ENCODE measurements around the gene KLHDC4.

KLHDC4 gene

DNA sequence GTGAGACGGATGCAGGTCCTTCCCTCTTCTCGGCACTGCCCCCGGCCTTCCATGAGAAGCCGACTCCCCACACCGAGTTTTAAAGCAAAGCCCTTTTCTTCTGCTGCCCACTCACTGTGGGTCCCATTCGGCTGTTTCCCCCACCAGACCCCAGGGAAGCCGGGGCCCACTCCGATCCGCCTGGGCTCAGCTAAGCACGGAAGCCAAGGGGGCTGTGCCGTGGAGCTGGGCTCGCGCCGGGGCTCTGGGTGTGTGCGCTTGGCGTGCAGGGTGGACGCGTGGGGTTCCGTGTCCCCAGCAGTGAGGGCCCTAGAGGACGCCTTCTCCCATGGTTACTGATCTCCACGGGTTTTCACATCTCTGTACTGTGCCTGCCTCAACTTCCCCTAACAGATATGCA lies 68.5 kb downstream of the KLHDC4 start:
- DNase-seq, result no peak

DNA sequence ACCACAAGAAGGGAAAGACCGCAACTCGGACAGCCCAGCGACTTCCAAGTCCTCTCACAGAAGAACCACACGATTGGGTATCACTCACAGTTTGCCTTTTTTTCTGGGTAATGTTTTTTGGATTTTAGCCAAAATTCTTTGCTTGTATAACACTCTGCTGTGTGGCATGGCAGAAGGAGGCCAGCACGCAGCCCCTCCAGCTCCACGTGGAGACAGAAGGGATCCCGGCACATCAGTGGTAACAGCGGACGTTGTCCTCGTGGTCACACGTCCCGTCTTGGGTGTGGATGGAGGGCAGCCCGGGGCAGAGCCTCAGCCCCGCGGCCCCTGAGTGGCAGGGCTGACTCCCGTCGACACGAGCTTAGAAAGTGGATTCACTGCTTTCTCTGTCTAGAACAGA lies 69.1 kb downstream of the KLHDC4 start:
- no peak for DNase-seq

DNA sequence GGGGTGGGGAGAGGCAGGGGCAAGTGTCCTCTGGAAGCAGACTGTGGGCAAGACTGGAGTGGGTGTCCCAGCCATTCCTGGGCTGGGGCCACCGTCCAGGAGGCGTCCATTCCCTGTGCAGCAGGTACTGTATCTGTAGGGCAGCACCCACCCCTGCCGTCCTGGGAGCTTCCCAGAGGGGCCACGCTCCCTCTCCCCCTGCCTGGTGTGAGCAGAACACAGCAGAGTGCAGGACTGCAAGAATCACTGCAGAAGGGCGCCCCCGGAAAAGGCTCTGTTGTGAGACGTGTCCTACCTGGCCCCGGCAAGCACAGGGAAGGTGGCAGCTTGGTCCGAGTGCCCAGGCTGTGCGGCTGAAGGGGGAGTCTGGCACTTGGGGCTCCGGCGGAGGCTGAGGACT lies 70.3 kb downstream of the KLHDC4 start:
- no peak for DNase-seq

DNA sequence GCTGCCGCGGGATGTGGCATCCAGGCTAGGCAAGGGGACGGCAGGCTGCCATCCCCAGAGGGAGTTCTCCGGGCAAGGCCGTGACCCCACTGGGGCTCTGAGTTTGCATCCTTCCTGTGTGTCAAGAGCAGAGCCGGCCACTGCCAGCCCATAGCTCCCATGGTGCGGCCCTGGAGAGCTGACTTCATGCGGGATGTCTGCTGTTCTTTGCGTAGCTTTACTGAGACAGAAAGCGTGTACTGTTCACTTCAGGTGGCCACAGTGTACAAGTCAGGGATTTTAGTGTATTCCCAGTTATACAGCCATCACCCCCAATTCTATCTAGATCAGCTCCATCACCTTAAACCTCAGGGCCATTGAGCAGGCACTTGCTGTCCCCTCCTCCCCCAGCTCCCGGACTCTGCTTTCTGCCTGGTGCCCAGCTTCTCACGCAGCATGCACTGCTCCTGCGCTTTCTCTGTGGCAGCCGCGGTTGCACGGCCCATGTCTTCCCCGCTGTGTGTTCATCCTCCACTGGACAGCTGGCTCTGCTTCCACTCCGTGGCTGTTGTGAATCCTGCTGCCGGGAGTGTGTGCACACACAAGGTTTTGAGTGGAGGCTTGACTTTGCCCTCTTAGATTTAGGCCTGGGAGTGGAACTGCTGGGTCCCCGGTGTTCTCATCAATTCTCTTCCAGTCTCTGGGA lies 71.2 kb downstream of the KLHDC4 start:
- no peak for DNase-seq

DNA sequence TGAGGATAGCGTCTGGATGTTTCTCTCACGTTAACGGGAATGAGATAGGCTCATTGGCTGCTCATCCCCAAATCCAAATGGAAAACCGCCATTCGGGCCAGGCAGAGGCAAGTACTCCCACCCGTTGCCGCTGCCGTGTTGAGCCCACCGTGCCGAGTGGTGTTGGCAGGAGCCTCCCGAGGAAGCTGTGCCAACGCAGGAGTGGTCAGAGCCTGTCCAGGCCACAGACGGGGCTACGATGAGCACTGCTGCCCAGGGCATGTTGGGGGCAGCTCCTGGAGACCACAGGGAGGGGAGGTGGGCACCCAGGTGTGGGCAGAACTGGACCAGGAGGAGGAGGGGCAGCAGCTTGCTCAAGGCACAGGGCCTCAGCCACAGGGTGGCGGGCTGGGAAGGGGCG lies 72.0 kb downstream of the KLHDC4 start:
- DNase-seq, result no peak

DNA sequence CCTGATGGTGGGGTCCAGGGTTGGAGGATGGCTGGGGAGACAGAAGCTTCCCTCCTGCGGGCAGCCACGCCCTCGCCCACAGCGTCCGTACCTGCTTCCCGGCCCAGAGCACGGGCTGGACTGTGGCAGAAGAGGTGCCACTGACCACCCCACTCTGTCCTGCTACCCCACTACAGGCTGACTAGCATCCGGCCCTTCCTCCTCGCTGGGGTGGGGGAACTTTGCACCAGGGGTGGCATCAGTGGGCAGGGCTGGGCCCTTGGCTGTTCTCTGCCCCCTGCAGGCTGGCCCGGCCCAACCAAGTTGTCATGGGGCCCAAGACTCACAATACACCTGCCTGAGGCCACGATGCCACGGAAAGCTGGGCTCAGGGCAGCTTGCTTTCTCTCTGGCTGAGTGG lies 73.0 kb downstream of the KLHDC4 start:
- DNase-seq, result no peak

DNA sequence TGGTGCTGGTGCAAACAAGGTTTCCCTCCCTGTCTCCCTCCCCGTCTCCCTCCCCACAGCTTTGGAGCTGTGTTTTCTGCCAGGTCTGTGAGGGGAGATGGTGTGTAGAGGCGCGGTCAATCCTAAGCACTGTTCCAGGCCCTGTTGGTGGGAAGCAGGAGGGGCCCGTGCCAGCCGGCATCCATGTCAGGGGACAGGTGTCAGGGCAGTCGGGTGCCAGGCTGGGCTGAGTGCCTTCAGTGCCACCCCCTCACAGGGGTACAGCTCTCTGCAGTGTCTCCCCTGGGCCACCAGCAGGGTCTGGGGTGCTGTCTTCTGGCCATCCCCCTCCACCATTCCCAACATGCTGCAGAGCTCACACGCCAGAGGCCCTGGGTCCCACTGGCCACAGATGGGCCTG lies 73.6 kb downstream of the KLHDC4 start:
- no peak for DNase-seq

DNA sequence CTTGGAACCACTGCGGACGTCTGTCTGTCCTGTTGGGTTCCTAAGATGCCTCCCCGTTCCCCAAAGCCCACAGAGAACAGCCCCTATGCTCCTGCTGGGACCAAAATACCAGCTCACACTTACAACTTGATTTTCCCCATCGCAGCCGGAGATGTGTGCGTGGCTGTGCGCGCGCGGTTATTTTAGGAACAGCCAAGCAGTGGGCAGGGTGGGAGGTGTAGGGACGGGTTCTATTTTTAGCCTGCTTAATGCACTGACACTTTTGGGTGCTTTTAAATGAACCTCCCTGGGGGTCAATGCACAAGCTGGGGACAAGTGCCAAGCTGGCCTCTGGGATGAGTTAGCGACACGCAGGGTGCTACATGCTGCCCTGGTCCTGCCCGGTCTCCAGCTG lies 74.1 kb downstream of the KLHDC4 start:
- DNase-seq, result no peak

DNA sequence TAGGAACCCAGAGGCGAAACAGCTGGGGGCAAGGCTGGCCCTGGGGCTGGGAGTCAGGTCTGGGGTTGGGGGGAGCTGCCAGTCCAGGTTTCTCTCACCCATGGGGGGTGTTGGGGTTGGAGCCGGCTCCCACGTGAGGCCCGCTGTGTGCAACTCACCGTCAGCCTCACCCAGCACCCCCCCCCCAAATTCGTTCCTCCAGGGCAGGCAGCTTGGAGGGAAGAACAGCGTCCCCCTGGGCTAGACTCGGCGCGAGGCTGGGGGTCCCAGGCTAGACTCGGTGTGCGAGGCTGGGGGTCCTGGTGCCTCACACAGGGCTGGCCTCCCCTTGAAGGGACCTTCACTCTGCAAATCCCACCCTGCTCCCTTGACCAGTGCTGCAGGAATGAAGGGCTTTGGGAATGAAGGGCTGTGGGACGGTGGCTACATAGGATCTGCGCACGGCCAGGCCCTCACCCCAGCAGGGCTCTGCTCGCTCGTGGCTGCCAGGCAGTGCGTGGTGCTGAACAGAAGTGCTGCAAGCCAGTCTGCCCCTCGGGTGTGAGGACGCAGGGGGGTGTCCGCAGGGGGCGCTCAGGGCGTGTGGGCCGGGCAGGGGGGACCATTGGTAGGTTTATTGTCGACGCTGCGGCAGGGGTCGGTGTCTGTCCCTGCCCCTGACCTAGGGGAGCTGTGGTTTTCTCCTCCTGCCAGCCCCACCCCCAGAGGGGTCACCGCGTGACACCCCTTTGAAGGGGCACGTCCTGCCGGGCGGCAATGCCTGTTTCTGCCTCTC lies 74.7 kb downstream of the KLHDC4 start:
- no peak for DNase-seq

DNA sequence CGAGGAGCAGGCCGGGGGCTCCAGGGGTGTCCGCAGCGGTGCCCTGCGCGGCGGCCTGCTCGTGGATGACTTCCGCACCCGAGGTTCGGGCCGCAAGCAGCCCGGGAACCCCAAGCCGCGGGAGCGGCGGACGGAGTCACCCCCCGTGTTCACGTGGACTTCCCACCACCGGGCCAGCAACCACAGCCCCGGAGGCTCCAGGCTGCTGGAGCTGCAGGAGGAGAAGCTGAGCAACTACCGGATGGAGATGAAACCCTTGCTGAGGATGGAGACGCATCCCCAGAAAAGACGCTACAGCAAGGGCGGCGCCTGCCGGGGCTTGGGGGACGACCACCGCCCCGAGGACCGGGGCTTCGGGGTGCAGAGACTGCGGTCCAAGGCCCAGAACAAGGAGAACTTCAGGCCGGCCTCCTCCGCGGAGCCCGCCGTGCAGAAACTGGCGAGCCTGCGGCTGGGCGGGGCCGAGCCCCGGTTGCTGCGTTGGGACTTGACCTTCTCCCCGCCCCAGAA lies 75.8 kb downstream of the KLHDC4 start:
- DNase-seq, result no peak

DNA sequence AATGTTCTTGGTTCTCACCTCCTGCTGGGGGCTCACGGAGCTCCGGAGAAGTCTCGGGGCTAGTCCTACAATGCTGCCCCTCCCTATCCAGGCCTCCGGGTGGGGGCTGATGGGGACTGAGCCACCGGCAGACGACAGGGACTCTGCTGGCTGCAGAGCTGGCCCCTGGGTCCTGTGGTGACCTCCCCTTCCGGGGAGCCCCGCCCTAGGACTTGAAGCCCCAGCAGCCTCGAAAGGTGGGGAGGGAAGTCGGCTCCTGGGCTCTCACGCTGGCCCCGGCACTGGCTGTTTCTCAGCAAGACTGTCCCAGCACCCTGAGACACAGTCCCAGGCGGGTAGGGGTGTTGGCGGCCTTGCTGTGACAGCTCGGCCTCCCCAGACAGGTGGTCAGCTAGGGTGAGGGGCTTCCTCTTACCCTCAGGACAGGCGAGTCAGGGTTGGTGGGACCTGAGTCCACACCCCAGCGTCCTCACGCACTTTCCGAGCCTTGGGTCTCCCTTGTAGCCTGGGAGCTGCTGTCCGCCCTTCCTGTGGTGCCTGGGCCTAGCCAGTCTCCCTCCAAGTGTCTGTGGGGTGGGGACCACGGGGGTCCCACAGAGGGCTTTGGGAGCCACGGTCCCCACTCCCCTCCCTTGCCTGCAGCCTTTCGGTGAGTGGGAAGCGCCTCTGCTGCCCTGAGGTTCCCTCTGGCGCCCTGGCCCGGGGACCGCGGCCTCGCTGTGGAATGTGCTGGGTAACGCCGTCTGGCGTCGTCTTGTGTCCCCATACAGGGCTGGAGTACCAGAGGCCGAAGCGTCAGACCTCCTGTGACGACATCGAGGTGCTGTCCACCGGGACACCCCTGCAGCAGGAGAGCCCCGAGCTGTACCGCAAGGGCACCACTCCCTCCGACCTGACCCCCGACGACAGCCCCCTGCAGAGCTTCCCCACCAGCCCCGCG lies 76.6 kb downstream of the KLHDC4 start:
- no peak for DNase-seq

DNA sequence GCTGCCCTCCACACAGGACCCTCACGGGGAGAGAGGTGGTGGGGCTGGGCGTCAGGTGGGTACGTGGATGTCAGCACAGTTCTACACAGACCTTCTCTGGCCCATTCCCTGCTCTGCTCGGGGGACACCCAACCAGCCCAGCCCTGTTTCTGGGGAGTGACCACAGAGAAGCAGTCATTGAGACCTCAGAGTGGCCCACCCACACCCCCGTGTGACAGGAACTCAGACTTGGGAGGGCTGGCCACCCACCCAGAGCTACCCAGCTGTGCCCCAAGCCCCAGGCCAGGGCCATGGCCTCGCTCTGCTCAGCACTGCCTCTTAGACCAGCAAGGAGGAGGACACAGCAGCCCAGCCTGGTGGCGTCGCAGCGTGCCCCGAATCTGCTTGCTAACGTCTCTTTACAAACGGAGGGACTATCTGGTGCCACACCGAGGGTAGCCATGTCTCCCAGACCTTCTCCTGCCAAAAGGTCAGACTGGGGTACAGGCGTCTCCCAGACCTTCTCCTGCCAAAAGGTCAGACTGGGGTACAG lies 77.7 kb downstream of the KLHDC4 start:
- no peak for DNase-seq

DNA sequence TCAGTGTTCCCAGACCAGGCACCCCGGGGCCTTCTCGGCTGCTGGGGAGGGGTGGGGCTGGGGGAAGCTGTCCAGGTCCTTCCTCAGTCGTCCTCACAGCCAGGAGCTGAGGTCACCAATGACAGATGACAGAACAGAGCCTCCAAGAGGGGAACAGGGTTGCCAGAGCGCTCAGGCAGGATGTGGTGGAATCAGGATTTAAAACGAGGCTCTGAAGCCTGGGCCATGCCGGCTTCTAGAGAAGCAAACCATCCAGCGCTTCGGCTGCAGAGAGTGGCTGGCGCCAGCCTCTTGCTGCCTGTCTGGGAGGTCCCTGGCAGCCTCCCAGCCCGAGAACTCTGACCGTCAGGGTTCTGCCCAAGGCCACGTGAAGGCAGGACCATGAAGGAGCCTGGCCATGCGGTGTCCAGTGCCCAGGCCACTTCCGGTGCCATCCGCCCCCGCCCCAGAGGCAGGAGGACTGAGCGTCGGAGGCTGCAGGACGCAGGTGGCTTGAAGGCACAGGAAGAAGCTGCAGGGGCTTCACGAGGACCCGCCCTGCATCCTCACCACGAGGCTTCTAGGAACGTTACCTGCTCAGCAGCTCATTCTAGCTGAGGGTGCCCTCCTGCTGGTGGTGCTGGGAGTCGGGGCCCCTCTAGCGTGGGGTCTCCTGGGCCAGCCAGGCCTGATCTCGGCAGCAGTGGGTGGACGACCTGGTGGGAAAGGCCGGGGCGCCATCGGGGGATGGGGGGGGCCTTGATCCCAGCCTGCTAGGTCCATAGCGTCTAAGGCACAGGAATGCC lies 78.5 kb downstream of the KLHDC4 start:
- no peak for DNase-seq

DNA sequence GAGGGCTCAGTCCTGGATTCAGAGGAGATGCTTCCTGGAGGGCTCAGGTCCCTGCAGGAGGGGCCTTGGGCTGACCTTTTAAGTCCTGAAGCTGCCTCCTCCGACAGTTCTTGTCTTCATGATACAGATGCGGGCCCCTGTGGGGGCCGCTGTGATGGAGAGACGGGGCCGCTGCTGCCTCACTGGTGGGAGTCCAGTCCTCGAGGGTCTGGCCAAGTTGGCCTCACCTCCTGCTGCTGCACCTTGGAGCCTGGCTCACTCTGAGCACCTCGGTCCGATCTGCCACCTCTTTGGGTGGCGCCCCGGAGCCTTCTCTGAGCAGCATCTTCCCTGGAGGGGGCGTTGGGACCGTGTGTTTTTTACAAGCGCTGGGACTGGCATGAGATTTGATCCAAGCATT lies 79.1 kb downstream of the KLHDC4 start:
- DNase-seq, result no peak

DNA sequence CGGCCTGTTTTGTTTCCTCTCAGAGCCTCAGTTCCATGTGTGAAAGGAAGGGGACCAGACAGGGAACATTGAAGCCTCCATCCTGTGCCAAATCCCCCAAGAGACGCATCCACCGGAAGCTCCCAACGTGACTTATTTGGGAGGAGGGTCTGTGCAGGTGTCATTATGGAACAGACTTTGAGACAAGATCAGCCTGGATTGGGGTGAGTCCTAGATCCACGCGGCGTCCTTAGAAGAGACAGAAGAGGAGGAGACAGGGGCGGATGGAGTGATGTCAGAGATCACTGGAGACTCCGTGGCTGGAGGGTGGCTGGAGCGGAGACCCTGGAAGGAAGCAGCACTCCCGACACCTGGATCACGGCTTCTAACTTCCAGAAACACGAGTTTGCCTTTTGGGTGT lies 80.0 kb downstream of the KLHDC4 start:
- no peak for DNase-seq

DNA sequence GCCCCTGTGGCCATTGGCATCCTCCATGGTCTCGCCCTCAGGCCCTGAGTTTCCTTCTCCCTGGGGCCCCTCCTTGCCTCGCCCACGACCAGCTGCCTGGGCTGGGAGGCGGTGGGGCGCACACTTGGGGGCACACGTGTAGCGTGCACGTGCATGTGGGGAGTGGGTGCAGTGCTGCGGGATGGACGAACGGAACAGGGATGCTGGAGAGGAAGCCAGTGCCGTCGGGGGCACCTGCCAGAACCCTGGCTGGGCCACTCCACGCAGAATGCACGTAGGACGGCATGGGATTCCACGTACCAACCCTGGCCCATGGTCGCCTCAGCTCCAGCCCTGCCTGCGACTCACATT lies 80.4 kb downstream of the KLHDC4 start:
- no peak for DNase-seq

DNA sequence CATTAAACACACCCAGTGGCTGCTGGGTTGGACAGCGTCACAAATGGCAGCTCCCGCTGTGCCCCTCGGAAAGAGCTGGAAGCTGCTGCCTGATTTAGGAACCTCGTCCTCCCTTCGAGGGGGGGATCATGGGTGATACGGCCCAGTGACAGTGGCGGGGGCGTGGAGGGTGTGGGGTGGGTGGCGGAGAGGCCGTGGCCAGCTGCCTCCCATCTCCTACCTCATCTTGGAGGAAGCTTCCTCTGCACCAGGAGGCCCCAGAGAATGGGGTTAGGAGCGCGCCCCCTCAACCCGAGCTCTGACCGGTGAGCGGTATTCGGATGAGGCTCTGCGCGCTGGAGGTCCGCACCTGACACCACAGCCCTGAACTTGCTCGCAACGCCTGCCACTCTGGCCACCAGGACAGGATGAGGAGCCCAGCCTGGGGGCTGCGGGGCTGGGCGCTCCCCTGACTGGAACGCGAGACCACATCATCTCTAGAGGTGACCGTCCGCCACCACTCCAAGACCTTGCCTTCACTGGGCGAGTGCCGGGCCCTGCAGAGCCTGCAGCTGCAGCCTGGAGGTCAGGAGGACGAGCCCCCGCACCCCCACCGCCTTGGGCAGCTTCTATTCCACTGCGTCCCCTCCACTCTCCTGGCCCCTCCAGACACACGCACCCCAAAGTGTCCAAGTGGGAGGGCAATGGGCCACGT lies 80.9 kb downstream of the KLHDC4 start:
- no peak for DNase-seq

DNA sequence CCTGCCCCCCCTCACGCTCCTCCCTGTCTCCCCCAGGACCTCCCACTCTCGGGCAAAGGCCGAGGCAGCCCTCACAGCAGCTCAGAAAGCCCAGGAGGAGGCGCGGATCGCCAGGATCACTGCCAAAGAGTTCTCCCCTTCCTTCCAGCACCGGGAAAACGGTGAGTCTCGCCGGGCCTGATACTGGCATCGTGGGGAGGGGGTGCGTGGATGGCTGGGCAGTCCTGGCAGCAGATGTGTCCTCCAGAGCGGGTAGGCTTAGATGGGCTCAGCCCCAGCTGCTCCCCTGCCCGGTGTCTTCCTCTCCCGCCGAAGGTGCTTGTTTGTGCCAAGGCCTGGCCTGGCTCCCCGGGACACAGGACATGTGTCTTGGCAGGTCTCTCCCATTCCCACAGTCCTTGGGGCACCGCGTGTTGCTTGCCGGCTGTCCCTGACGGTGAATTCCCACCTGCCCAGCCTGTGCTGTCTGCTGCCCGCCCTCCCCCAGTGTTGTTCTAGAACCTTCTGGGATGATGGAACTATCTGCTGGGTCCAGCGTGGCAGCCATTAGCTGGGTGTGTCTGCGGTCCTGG lies 81.6 kb downstream of the KLHDC4 start:
- no peak for DNase-seq

DNA sequence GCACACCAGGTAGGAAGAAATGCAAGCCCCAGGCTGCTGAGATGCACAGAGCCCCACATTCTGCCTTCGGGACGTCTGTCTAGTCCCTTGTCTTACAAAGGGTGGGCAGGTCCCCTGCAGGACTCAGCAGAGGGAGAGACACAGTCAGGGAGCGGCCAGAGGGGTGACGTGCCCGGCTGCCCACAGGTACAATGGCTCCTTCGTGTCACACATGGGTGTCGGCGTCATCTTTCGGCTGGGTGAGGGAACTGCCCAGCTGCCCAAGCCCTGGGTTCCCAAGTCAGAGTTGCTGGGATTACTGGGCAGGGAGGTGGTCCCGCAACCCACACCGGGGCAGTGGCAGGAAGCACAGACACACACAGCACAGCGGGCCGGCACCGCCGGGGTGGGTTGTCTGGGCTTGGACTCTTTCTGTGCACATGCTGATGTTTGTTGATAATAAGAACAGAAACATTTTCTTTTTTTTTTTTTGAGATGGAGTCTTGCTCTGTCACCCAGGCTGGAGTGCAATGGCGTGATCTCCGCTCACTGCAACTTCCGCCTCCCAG lies 82.9 kb downstream of the KLHDC4 start:
- DNase-seq, result no peak

DNA sequence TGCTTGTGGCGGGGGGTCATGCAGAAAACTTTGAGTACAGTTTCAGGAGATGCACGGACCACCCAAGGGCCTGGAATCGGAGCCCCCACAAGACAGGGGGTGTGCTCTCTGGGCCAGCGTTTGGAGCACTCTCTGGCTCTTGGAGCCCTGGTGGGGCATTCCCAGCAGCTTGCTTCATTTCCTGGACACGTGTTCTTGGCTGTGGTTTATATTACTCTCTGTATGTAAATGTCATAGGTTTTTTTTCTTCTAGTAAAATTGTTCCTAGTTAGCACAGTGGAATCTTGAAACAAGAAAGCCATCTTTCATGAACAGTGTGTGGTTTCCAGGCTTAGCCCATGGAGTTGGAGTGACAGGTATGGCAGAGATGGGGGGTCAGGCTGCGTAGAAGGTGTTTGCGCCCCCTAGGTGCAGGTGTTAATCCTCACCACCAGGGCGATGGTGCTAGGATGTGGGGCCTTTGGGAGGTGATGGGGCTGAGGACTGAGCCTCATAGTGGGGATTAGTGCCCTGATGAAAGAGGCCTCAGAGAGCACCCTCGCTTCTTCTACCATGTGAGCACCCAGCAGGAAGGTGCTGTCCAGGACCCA lies 83.7 kb downstream of the KLHDC4 start:
- DNase-seq, result peak; percentile 59
